ENCODE data around the gene MALT1.

The MALT1 gene

DNA sequence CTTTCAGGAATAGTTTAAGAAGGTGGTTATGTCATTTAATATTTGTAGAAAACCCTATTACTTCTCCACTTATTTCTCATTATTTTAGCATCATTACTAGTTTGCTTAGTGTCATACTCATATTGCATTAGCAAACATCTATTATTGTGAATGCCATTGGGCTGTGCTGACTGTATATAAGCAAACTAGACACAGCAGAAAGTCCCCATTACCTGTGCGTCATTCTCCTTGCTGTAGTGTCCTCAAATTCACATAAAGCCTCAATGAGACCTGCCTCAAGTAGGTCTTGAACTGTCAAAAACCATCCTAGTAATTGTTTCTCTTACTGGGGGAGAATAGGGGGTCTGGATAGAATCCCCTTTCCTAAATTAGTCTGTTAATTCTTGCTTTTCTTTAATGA, 43.6 kb downstream of the MALT1 start:
- Histone ChIP-seq H3K27me3 (ENCODE audit: control insufficient read depth, insufficient read depth, low read length) (no peaks in the 10 kb centered on the region), H3K4me3 (ENCODE audit: low read length) (no peak overlapping the region), H3K9me3 (ENCODE audit: control insufficient read depth, insufficient read depth, low read length) (no peaks in the 10 kb centered on the region), H3K27ac (ENCODE audit: low read length) (no peak overlapping the region), H3K4me1 (ENCODE audit: control insufficient read depth, insufficient read depth, low read length) (no peaks in the 10 kb centered on the region; the same call in 1 of the 2 replicates), H3K36me3 (ENCODE audit: control insufficient read depth, insufficient read depth, low read length) (no peaks in the 10 kb centered on the region)
- DNase-seq (ENCODE audit: low read depth, low spot score): no peak
- WGBS (ENCODE audit: insufficient coverage, insufficient read length): no CpG with 5 or more reads among the region's 1 CpG

DNA sequence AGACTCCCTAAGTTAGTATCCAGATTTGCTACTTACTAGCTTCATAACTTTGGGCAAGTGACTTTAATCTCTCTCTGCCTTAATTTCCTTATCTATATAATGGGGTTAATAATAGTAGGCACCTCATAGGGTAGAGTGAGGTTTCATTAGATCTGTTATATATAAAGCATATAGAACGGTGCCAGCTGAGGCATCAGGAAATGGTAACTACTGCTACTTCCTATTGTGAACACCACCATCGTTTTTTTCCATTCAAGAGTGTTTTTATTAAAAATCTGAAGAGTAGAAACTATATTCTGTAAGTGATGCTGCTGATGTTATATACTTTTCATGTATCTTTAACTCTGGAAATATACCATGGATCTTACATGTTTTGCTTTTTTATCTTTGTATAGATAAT, 44.3 kb downstream of the MALT1 start:
- H3K27me3 ChIP-seq (ENCODE audit: control insufficient read depth, insufficient read depth, low read length): no peaks in the 10 kb centered on the region
- H3K4me3 ChIP-seq (ENCODE audit: low read length): no peak overlapping the region
- no CpG with 5 or more reads among the region's 2 CpGs for WGBS (ENCODE audit: insufficient coverage, insufficient read length)
- H3K4me1 ChIP-seq (ENCODE audit: control insufficient read depth, insufficient read depth, low read length): no peaks in the 10 kb centered on the region; the same call in 1 of the 2 replicates
- H3K27ac ChIP-seq (ENCODE audit: low read length): no peak overlapping the region
- DNase-seq (ENCODE audit: low read depth, low spot score): no peak
- H3K9me3 ChIP-seq (ENCODE audit: control insufficient read depth, insufficient read depth, low read length): no peaks in the 10 kb centered on the region
- no peaks in the 10 kb centered on the region for H3K36me3 ChIP-seq (ENCODE audit: control insufficient read depth, insufficient read depth, low read length)

DNA sequence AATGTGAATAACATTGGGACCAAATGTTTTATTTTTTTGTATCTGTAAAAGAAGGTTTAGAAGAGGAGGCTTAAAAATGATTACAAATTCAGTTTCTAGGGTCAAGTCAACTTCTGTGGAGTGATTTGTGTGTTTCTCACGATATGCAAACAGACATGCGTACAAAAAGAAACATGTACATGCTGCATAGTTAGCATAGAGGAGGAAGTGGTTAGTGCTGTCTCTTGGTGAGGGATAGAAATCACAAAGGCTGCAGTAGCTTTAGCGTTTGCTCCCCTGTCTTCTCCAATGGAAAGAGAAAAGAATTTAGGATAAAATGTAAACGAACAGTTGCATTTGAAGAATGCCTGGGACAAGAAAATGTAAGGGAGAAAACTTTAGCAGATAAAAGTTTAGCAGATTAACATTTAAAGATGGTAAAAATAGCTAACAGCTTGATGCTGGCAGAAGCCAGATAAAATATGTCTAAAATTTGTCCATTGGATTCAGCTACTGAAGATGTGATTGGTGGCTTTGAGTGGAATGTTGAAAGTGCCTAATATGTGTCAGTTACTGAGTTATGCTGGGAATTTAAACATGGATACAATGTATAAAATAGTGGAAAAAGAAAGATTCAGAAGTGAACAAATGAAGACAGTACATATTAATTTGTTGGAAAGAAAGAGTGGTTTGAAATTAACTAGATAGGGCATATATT, 44.9 kb downstream of the MALT1 start:
- DNase-seq (ENCODE audit: low read depth, low spot score): no peak
- Histone ChIP-seq H3K27ac (ENCODE audit: low read length) (no peak overlapping the region), H3K9me3 (ENCODE audit: control insufficient read depth, insufficient read depth, low read length) (no peaks in the 10 kb centered on the region), H3K4me3 (ENCODE audit: low read length) (no peak overlapping the region), H3K27me3 (ENCODE audit: control insufficient read depth, insufficient read depth, low read length) (no peaks in the 10 kb centered on the region), H3K36me3 (ENCODE audit: control insufficient read depth, insufficient read depth, low read length) (no peaks in the 10 kb centered on the region), H3K4me1 (ENCODE audit: control insufficient read depth, insufficient read depth, low read length) (no peaks in the 10 kb centered on the region; the same call in 1 of the 2 replicates)
- no CpG with 5 or more reads among the region's 4 CpGs for WGBS (ENCODE audit: insufficient coverage, insufficient read length)

DNA sequence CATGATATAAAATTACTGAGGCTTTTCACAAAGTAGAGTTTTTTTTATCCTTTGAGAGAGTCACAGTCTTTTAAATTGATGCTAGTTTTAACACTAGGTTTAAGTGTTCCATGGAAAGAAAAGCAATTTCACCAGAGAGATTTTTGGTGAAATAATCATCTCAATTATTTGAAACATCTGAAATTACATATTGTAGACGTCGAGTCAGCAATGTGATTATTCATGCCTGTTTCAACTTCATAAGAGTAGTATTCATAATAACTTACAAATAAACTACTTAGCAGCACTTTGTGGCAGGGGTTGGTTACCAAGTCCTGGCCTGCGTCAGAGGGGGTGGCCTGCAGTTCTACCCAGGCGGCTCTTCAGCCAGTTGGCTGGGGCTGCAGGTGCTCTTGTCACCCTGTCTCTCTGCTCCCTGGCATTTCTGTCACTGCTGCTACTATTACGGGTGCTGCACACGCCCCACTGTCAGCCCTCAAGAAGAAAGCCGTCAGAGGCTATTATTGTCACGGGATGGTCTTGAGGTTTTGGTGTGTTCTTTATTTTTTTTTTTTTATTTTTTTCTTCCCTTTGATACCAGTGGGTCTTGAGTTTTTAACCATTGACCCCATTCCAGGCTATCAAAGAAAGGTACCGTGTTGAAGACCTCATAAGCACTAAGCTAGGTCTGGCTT, 50.4 kb downstream of the MALT1 start:
- no peaks in the 10 kb centered on the region for H3K9me3 ChIP-seq (ENCODE audit: control insufficient read depth, insufficient read depth, low read length)
- DNase-seq (ENCODE audit: low read depth, low spot score): no peak
- no peaks in the 10 kb centered on the region for H3K36me3 ChIP-seq (ENCODE audit: control insufficient read depth, insufficient read depth, low read length)
- H3K4me3 ChIP-seq (ENCODE audit: low read length): no peak overlapping the region
- H3K4me1 ChIP-seq (ENCODE audit: control insufficient read depth, insufficient read depth, low read length): no peaks in the 10 kb centered on the region; the same call in 1 of the 2 replicates
- no CpG with 5 or more reads among the region's 9 CpGs for WGBS (ENCODE audit: insufficient coverage, insufficient read length)
- H3K27me3 ChIP-seq (ENCODE audit: control insufficient read depth, insufficient read depth, low read length): no peaks in the 10 kb centered on the region
- no peak overlapping the region for H3K27ac ChIP-seq (ENCODE audit: low read length)

- Histone ChIP-seq H3K36me3 (ENCODE audit: control insufficient read depth, insufficient read depth, low read length) (no peaks in the 10 kb centered on the region), H3K27ac (ENCODE audit: low read length) (no peak overlapping the region), H3K4me1 (ENCODE audit: control insufficient read depth, insufficient read depth, low read length) (no peaks in the 10 kb centered on the region), H3K27me3 (ENCODE audit: control insufficient read depth, insufficient read depth, low read length) (no peaks in the 10 kb centered on the region), H3K9me3 (ENCODE audit: control insufficient read depth, insufficient read depth, low read length) (no peaks in the 10 kb centered on the region), H3K4me3 (ENCODE audit: low read length) (no peak overlapping the region)
- WGBS (ENCODE audit: insufficient coverage, insufficient read length): no CpG with 5 or more reads among the region's 3 CpGs
- no peak for DNase-seq (ENCODE audit: low read depth, low spot score)
Measured at GRCh38 chr18:58723810-58724602, 52.7 kb downstream of the MALT1 start.

DNA sequence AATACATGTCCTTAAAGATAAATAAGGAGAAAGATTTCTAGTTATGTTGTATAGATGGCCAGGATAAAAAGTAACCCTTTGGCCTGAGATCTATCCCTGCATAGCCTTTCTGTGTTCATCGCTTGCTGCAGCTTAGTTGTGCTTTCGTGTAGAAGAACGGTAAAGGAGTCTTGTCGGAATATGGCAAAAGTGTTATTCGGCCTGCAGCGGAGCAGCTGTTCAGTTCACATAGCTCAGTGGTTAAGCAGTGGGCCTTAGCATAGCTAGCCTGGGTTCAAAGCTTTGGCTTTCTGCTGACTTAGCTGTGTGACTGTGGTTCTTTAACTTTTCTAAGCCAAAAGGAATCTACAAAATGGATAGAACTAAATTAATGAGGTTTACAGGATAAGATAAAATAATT, 55.4 kb downstream of the MALT1 start:
- no peak overlapping the region for H3K4me3 ChIP-seq (ENCODE audit: low read length)
- no peak overlapping the region for H3K27ac ChIP-seq (ENCODE audit: low read length)
- no peaks in the 10 kb centered on the region for H3K9me3 ChIP-seq (ENCODE audit: control insufficient read depth, insufficient read depth, low read length)
- H3K36me3 ChIP-seq (ENCODE audit: control insufficient read depth, insufficient read depth, low read length): no peaks in the 10 kb centered on the region
- no peaks in the 10 kb centered on the region for H3K4me1 ChIP-seq (ENCODE audit: control insufficient read depth, insufficient read depth, low read length)
- DNase-seq (ENCODE audit: low read depth, low spot score): no peak
- no CpG with 5 or more reads among the region's 6 CpGs for whole genome bisulfite sequencing (ENCODE audit: insufficient coverage, insufficient read length)
- H3K27me3 ChIP-seq (ENCODE audit: control insufficient read depth, insufficient read depth, low read length): no peaks in the 10 kb centered on the region

- Histone ChIP-seq H3K4me3 (ENCODE audit: low read length) (no peak overlapping the region), H3K9me3 (ENCODE audit: control insufficient read depth, insufficient read depth, low read length) (no peaks in the 10 kb centered on the region), H3K27ac (ENCODE audit: low read length) (no peak overlapping the region), H3K27me3 (ENCODE audit: control insufficient read depth, insufficient read depth, low read length) (no peaks in the 10 kb centered on the region), H3K4me1 (ENCODE audit: control insufficient read depth, insufficient read depth, low read length) (no peaks in the 10 kb centered on the region), H3K36me3 (ENCODE audit: control insufficient read depth, insufficient read depth, low read length) (no peaks in the 10 kb centered on the region)
- WGBS (ENCODE audit: insufficient coverage, insufficient read length): no CpG with 5 or more reads among the region's 6 CpGs
- no peak for DNase-seq (ENCODE audit: low read depth, low spot score)
Measured at GRCh38 chr18:58727776-58728500, 56.7 kb downstream of the MALT1 start.

DNA sequence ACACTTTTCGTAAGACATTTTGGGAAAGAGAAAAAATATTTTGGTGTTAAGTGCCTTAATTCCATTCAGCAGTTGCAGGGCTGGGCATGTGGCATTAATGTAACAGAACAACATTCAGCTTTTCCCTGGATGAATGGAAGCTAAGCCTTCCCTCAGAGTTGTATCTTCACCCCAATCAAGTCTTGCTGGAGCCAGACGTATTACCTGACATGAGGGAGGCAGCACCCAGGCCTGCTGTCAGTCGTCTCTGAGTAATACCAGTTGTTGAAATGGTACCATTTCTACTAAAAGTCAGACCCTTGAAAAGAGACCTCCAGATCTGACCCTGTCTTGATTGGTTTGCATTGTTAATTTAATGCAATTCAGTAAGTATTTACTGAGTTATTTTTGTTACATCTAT, 57.5 kb downstream of the MALT1 start:
- no peak for DNase-seq (ENCODE audit: low read depth, low spot score)

GRCh38 chr18:58730618-58731017, 59.4 kb downstream of the MALT1 start:
- no peak overlapping the region for H3K27ac ChIP-seq (ENCODE audit: low read length)
- H3K36me3 ChIP-seq (ENCODE audit: control insufficient read depth, insufficient read depth, low read length): no peaks in the 10 kb centered on the region
- no peak overlapping the region for H3K4me3 ChIP-seq (ENCODE audit: low read length)
- no peaks in the 10 kb centered on the region for H3K27me3 ChIP-seq (ENCODE audit: control insufficient read depth, insufficient read depth, low read length)
- WGBS (ENCODE audit: insufficient coverage, insufficient read length): no CpG with 5 or more reads among the region's 2 CpGs
- no peaks in the 10 kb centered on the region for H3K4me1 ChIP-seq (ENCODE audit: control insufficient read depth, insufficient read depth, low read length)
- no peaks in the 10 kb centered on the region for H3K9me3 ChIP-seq (ENCODE audit: control insufficient read depth, insufficient read depth, low read length)
- DNase-seq (ENCODE audit: low read depth, low spot score): no peak

More for the DNA sequence above, 57.5 kb downstream of the MALT1 start:
- Histone ChIP-seq H3K36me3 (ENCODE audit: control insufficient read depth, insufficient read depth, low read length) (no peaks in the 10 kb centered on the region), H3K9me3 (ENCODE audit: control insufficient read depth, insufficient read depth, low read length) (no peaks in the 10 kb centered on the region), H3K27me3 (ENCODE audit: control insufficient read depth, insufficient read depth, low read length) (no peaks in the 10 kb centered on the region), H3K4me3 (ENCODE audit: low read length) (no peak overlapping the region), H3K4me1 (ENCODE audit: control insufficient read depth, insufficient read depth, low read length) (no peaks in the 10 kb centered on the region), H3K27ac (ENCODE audit: low read length) (no peak overlapping the region)
- no CpG with 5 or more reads among the region's 3 CpGs for WGBS (ENCODE audit: insufficient coverage, insufficient read length)

GRCh38 chr18:58732471-58732870, 61.2 kb downstream of the MALT1 start:
- Histone ChIP-seq H3K4me1 (ENCODE audit: control insufficient read depth, insufficient read depth, low read length) (no peaks in the 10 kb centered on the region), H3K27ac (ENCODE audit: low read length) (no peak overlapping the region), H3K36me3 (ENCODE audit: control insufficient read depth, insufficient read depth, low read length) (no peaks in the 10 kb centered on the region), H3K27me3 (ENCODE audit: control insufficient read depth, insufficient read depth, low read length) (no peaks in the 10 kb centered on the region), H3K9me3 (ENCODE audit: control insufficient read depth, insufficient read depth, low read length) (no peaks in the 10 kb centered on the region), H3K4me3 (ENCODE audit: low read length) (no peak overlapping the region)
- no peak for DNase-seq (ENCODE audit: low read depth, low spot score)
- WGBS (ENCODE audit: insufficient coverage, insufficient read length): no CpG with 5 or more reads among the region's 2 CpGs
